ENCODE results near the gene ARL5C.

The ARL5C gene

GRCh38 chr17:39107155-39107554, 58.8 kb downstream of the ARL5C start:
- DNase-seq (ENCODE audit: low read depth) = no peak
